ENCODE results near the gene PGD. TPM values are rescaled to one million over a fixed set of nuclear protein-coding genes. Genes with fewer than 3 reads are reported as not detected.

PGD gene
- total and polyA plus RNA-seq, 2 donors (not counting 1 experiment from before 2014, with no cell fraction given) = 13.7 to 56.7 TPM

GRCh38 chr1:10368194-10368593 is 30.7 kb upstream of the PGD start:
- TF ChIP-seq CTCF (IDR thresholded peaks at IDR 0.05) (no peak), EZH2 (IDR thresholded peaks at IDR 0.05; ENCODE audit: borderline replicate concordance, insufficient read depth, low read depth, low read length, poor library complexity, severe bottlenecking) (no peak)
- intact Hi-C loops (cut with micrococcal nuclease) = no loop called here
- 71% methylated on average over 4 of the region's 6 CpGs for WGBS (ENCODE audit: insufficient coverage)
- no peak for ATAC-seq (ENCODE audit: low read depth)
- H3K9me3 ChIP-seq (ENCODE audit: control extremely low read depth in 1 of 3, control insufficient read depth in 2 of 3, insufficient read depth in 1 of 3, low read length in 2 of 3) = no peaks in the 10 kb centered on the region
- Mint-ChIP-seq H3K9me3 (ENCODE audit: insufficient read depth) (no peaks in the 10 kb centered on the region), H3K27me3 (no peaks in the 10 kb centered on the region), H3K4me1 (no peaks in the 10 kb centered on the region), H3K27ac (no peak overlapping the region), H3K4me3 (no peak overlapping the region)
- no peak for DNase-seq
- POLR2A ChIA-PET = no interaction called here
- H3K27ac ChIP-seq (ENCODE audit: low read length in 2 of 2) = no peak overlapping the region
- H3K9ac ChIP-seq (ENCODE audit: low read length) = no peak overlapping the region
- H3K4me3 ChIP-seq (ENCODE audit: control extremely low read depth in 1 of 5, extremely low read depth in 1 of 5, insufficient read depth in 1 of 5, low read depth in 2 of 5, low read length in 4 of 5) = no peak overlapping the region
- no peak overlapping the region for H2AFZ ChIP-seq (ENCODE audit: insufficient read depth, low read depth, low read length, poor library complexity, severe bottlenecking)
- H4K20me1 ChIP-seq (ENCODE audit: control insufficient read depth, insufficient read depth, low read length, poor library complexity, severe bottlenecking) = no peaks in the 10 kb centered on the region
- no peak overlapping the region for H3K4me2 ChIP-seq (replicated peaks; ENCODE audit: low read depth, low read length, poor library complexity, severe bottlenecking)
- H3K79me2 ChIP-seq (ENCODE audit: control insufficient read depth, insufficient read depth, low read length) = no peaks in the 10 kb centered on the region
- peaks cover 2 to 5% of the 10 kb centered on the region in 2 experiments for H3K36me3 ChIP-seq (replicated peaks in 1 of 2; ENCODE audit: control extremely low read depth in 1 of 2, control insufficient read depth in 1 of 2, extremely low read depth in 1 of 2, insufficient read depth in 2 of 2, low read length in 1 of 2)
- CTCF ChIA-PET = interaction anchor here (1.4 kb wide), 1 partner anchor 9 kb away, joined by 4 read pairs; no protein-coding TSS in a partner anchor
- H3K27me3 ChIP-seq (replicated peaks in 1 of 4; ENCODE audit: control extremely low read depth in 1 of 4, control insufficient read depth in 3 of 4, insufficient read depth in 4 of 4, low read length in 3 of 4) = no peaks in the 10 kb centered on the region
- H3K4me1 ChIP-seq (ENCODE audit: control insufficient read depth in 2 of 2, insufficient read depth in 2 of 2, low read length in 2 of 2) = no peaks in the 10 kb centered on the region

- H3K79me2 ChIP-seq (ENCODE audit: control insufficient read depth, insufficient read depth, low read length) = no peaks in the 10 kb centered on the region
- 98% methylated on average over 8 of the region's 8 CpGs for WGBS (ENCODE audit: insufficient coverage)
- DNase-seq (no peak), ATAC-seq (ENCODE audit: low read depth) (no peak)
- TF ChIP-seq EZH2 (IDR thresholded peaks at IDR 0.05; ENCODE audit: borderline replicate concordance, insufficient read depth, low read depth, low read length, poor library complexity, severe bottlenecking) = no peak
- TF ChIP-seq CTCF (IDR thresholded peaks at IDR 0.05) = no peak
- H3K27me3 Mint-ChIP-seq = no peaks in the 10 kb centered on the region
- no peak overlapping the region for H2AFZ ChIP-seq (ENCODE audit: insufficient read depth, low read depth, low read length, poor library complexity, severe bottlenecking)
- no peak overlapping the region for H3K27ac Mint-ChIP-seq
- intact Hi-C loops (cut with micrococcal nuclease) = no loop called here
- H4K20me1 ChIP-seq (ENCODE audit: control insufficient read depth, insufficient read depth, low read length, poor library complexity, severe bottlenecking) = no peaks in the 10 kb centered on the region
- H3K4me1 ChIP-seq (ENCODE audit: control insufficient read depth in 2 of 2, insufficient read depth in 2 of 2, low read length in 2 of 2) = no peaks in the 10 kb centered on the region
- H3K4me2 ChIP-seq (replicated peaks; ENCODE audit: low read depth, low read length, poor library complexity, severe bottlenecking) = no peak overlapping the region
- no peak overlapping the region for H3K9ac ChIP-seq (ENCODE audit: low read length)
- ChIA-PET POLR2A (no interaction called here), CTCF (interaction anchor here (0.6 kb wide), 1 partner anchor 61 kb away, joined by 4 read pairs; no protein-coding TSS in a partner anchor)
- no peaks in the 10 kb centered on the region for H3K4me1 Mint-ChIP-seq
- H3K9me3 ChIP-seq (ENCODE audit: control extremely low read depth in 1 of 3, control insufficient read depth in 2 of 3, insufficient read depth in 1 of 3, low read length in 2 of 3) = no peaks in the 10 kb centered on the region
- H3K4me3 ChIP-seq (ENCODE audit: control extremely low read depth in 1 of 5, extremely low read depth in 1 of 5, insufficient read depth in 1 of 5, low read depth in 2 of 5, low read length in 4 of 5) = no peak overlapping the region
- H3K27me3 ChIP-seq (replicated peaks in 1 of 4; ENCODE audit: control extremely low read depth in 1 of 4, control insufficient read depth in 3 of 4, insufficient read depth in 4 of 4, low read length in 3 of 4) = no peaks in the 10 kb centered on the region
- no peak overlapping the region for H3K4me3 Mint-ChIP-seq
- H3K36me3 ChIP-seq (replicated peaks in 1 of 2; ENCODE audit: control extremely low read depth in 1 of 2, control insufficient read depth in 1 of 2, extremely low read depth in 1 of 2, insufficient read depth in 2 of 2, low read length in 1 of 2) = peaks cover 0 to 10% of the 10 kb centered on the region in 2 experiments
- H3K27ac ChIP-seq (ENCODE audit: low read length in 2 of 2) = no peak overlapping the region
- H3K9me3 Mint-ChIP-seq (ENCODE audit: insufficient read depth) = no peaks in the 10 kb centered on the region
These were observed 24.4 kb upstream of the PGD start for GRCh38 chr1:10374442-10374860.

All from B cell (primary cell).